T-helper 9 cell (primary cell): ENCODE data around the gene HBQ1.
"Not testable (repeated sequence)": the region's sequence is repeated elsewhere in the genome, so short reads cannot be mapped to it uniquely, and the experiment has no call there.

Source experiments
- DNase-seq: peaks from one replicate; pipeline ENCODE4 v3.0.0-alpha.2; 2020

HBQ1 gene

GRCh38 chr16:176477-177382, 3.5 kb upstream of the HBQ1 start, which contains the start of gene HBA1:
Gene HBA1, plus strand, starts transcription at chr16:176680. Its CDS starts 37 bp downstream, at chr16:176717.
- DNase-seq = not testable (repeated sequence)

GRCh38 chr16:177394-177822, 2.9 kb upstream of the HBQ1 start:
- no peak for DNase-seq

GRCh38 chr16:177981-178667, 2.1 kb upstream of the HBQ1 start:
- no peak for DNase-seq

- DNase-seq = no peak
Measured at GRCh38 chr16:178668-179015, 1.6 kb upstream of the HBQ1 start.

- DNase-seq = no peak
Measured at GRCh38 chr16:179211-180092, 807 bp upstream of the HBQ1 start.

- DNase-seq = peak; percentile 82
Measured at GRCh38 chr16:180681-181564, 664 bp downstream of the HBQ1 start.

GRCh38 chr16:181565-182021, 1.3 kb downstream of the HBQ1 start:
- no peak for DNase-seq

GRCh38 chr16:183005-183404, 2.7 kb downstream of the HBQ1 start:
- no peak for DNase-seq

GRCh38 chr16:185213-185612, 5.0 kb downstream of the HBQ1 start:
- DNase-seq = no peak

- no peak for DNase-seq
Measured at GRCh38 chr16:185691-186090, 5.4 kb downstream of the HBQ1 start.

- DNase-seq = no peak
Measured at GRCh38 chr16:187330-187729, 7.1 kb downstream of the HBQ1 start.

- no peak for DNase-seq
Measured at GRCh38 chr16:188674-189073, 8.4 kb downstream of the HBQ1 start.

- no peak for DNase-seq
Measured at GRCh38 chr16:189604-190186, 9.4 kb downstream of the HBQ1 start.

- DNase-seq = no peak
Measured at GRCh38 chr16:191831-192230, 11.6 kb downstream of the HBQ1 start.

- DNase-seq = no peak
Measured at GRCh38 chr16:192686-193085, 12.4 kb downstream of the HBQ1 start.

- DNase-seq = no peak
Measured at GRCh38 chr16:193441-193840, 13.2 kb downstream of the HBQ1 start.

GRCh38 chr16:194516-194915, 14.3 kb downstream of the HBQ1 start:
- DNase-seq = no peak

- DNase-seq = no peak
Measured at GRCh38 chr16:200388-200787, 20.1 kb downstream of the HBQ1 start.

GRCh38 chr16:203246-203645, 23.0 kb downstream of the HBQ1 start:
- DNase-seq = no peak

GRCh38 chr16:204046-204445, 23.8 kb downstream of the HBQ1 start:
- not testable (repeated sequence) for DNase-seq

GRCh38 chr16:209359-209758, 29.1 kb downstream of the HBQ1 start:
- DNase-seq = not testable (repeated sequence)
